Activated effector memory CD4-positive, alpha-beta T cell treated with anti-CD3 and anti-CD28 coated beads, Interleukin-2, amount 50 U/mL, for 16 hours (primary cell): Measurements from ENCODE around the gene APH1A.

Source experiments
- DNase-seq: peaks from one replicate; pipeline ENCODE4 v3.0.0-alpha.2; 2020

APH1A gene

DNA sequence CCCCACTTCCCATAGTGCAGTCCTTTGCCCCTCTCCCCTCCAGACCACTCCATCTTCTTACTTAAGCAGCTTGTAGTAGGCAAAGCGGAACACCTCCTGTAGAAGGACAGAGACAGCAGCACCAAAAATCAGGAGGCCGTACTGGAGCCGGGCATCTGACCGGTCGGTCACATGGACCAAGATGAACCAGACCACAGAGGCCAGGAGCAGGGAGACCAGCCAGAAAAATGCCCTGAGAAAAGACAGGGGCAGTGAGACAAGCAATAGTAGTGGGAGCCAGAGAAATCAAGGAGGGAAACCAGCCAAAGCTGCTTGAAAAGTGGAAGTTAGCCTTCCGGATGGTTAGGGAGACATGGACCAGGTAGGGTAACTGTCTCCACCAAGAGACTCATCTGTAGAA lies 920 bp downstream of the APH1A start:
- no peak for DNase-seq

- DNase-seq = no peak
Observed at GRCh38 chr1:150263549-150263948, 5.3 kb downstream of the APH1A start.

- DNase-seq = no peak
Observed at GRCh38 chr1:150262388-150263320, 6.2 kb downstream of the APH1A start.

- DNase-seq = no peak
Observed at GRCh38 chr1:150261367-150261766, 7.4 kb downstream of the APH1A start.

DNA sequence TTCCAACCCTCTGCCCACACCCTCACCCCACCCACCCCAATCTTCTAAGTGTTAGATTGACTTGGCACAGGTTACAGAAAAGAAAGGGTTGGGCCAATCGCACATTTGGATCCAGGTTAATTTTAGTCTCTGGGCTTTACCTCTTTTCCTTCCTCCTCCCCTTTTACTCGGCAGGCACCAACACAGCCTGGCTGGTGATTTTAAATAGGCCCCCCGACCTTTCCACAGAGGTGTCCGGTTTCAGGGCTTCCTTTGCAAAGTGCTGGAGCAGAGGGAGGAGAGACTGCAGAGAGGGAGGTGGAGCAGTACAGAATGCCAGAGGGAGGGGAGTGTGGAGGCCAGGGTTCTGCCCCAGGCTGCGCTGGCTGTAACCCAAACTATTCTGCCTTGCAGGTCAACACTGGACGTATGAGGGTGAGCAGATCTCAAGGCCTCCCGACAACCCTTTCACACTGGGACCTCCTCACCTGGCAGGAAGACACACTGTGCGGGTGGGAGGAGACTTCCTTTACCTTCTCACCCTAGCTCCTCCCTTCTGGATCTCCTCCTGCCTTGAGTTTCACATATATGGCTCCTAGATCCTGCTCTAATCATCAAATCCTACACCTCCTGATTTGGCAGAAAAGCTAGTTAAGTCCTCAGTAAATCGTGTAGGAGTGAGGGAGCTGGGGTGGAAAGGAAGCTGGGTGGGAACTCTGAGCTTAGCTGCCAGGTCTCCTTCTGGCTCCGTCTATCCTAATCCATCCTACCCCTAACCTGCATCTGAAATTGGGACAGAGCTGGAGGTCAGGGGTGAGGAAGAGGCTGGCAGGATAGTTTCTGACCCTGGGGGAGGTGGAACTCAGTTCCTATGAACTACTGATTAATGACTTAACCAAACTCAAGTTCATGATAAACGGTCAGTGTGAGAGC lies 8.8 kb downstream of the APH1A start:
- DNase-seq = no peak

DNA sequence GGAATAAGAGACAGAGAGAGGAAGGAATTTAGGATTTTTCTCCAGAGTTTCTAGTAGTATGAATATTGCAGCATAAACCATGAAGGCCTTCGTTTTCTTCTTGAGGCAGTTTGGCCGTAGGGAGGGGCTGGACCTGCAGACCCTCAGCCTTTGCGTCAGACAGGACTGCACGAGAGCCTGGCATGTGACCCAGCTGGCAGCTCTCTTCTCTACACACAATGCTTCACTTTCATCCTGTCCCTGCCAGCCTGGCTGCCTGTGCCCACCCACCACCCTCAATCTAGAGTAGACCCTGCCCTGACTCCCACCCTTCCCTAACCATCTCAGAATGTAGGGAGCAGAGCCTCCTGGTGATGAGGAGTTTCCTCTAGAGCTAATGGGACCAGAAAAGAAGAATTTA lies 9.6 kb downstream of the APH1A start:
- DNase-seq = no peak

DNA sequence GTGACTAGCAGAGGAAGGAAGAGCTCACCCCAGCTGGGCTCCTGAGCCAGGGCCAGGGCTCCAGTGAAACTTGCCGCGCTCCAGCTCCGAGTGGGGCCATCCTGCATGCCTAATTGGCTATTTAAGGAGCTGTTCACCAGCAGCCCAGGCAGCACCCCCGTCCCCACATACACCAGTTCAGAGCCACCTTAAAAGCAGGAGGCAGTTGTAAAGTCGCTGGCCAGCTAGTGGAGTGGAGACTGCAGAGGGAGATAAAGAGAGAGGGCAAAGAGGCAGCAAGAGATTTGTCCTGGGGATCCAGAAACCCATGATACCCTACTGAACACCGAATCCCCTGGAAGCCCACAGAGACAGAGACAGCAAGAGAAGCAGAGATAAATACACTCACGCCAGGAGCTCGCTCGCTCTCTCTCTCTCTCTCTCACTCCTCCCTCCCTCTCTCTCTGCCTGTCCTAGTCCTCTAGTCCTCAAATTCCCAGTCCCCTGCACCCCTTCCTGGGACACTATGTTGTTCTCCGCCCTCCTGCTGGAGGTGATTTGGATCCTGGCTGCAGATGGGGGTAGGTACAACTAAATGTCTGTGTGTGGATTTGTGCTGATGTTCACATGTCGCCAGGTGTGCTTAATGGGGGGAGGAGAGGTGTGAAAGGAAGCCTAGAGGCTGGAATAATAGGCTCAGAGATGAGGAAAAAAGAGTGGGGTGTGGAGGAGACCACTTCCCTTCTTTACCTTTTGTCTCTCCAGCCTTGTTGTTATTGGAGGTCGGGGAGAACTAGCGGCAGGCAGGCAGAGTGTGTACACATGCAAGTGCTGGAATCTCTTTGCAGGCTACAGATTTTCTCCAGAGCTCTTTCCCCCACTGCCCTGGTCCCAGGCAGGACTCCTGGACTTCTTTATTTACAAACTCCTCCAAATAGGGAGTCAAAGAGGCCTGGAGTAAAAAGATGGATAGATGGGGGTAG lies 10.9 kb downstream of the APH1A start, which contains the start of gene CA14:
TSS of gene CA14 (plus strand) at position 151 of the 962 bp plus-strand sequence. CDS start at position 506, 355 bp downstream.
- no peak for DNase-seq

- DNase-seq = no peak
Observed at GRCh38 chr1:150256554-150257341, 12.1 kb downstream of the APH1A start.

DNA sequence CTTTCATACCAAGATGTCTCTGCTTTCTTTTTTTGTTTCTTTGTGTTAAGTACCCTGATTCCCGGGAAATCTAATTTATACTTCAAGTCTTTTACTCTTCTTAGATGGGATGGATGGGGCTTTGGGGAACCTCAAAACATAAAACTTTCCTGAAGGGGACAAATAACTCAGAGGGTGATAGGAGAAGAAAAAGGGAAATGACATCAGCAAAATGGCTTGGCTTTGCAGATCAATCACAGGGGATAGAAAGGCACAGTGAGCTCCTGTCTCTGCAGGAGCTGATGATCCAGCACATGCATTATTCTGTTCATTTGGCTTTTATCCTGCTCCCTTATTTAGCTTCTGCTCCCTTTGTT lies 12.6 kb downstream of the APH1A start:
- no peak for DNase-seq

DNA sequence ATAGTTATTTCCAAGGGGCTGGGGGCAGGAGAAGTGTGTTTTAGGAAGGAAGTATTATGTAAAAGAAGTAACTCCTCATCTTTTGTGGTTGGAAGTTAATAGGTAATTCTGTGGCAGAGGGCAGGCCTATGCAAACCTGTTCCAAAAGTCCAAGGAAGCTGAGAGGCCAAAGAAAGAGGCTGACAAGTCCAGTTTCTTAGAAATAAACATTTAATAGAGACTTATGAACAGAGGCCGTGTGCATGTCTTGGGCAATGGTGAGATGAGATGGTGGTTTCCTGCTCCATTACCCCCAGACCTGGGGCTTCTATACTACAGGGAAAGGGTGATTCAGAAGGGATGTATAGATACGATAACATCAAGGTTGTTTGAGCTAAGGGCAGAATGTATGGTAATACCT lies 18.9 kb downstream of the APH1A start:
- no peak for DNase-seq

GRCh38 chr1:150243003-150243402 lies 25.8 kb downstream of the APH1A start:
- DNase-seq = no peak

GRCh38 chr1:150237746-150238145 lies 31.1 kb downstream of the APH1A start:
- peak; percentile 34 for DNase-seq

DNA sequence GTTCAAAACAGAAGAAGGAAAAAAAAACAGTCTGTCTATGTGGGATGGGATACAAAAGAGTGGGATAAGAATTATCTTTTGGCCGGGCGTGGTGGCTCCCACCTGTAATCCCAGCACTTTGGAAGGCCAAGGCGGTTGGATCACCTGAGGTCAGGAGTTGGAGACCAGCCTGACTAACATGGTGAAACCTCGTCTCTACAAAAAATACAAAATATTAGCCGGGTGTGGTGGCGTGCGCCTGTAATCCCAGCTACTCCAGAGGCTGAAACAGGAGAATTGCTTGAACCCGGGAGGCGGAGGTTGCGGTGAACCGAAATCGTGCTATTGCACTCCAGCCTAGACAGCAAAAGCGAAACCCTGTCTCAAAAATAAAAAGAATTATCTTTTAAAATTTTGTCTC lies 31.6 kb downstream of the APH1A start:
- peak; percentile 49 for DNase-seq

DNA sequence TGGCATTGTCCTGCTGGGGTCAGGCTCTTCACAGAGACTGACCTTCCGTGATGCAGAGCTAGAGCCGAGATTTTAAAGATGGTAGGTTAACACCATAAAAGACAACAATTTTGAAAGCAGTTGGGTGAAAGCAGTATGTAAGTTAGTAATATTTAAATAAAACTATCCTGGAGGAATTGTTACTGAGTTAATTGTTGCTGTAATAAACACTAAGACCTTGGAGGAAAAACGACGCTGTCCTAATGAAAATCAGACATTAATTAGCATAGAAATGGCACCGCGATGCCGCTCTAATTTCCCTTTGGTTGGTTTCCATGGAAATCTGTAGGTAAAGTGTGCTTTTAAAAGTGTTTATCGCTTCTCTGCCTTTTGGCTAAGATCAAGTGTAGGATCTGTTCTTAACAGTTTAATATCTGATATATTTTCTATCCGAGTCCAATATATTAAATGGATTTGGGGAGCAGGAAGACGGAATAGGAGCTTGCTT lies 32.2 kb downstream of the APH1A start:
- DNase-seq = no peak

- DNase-seq = peak; percentile 97
Observed at GRCh38 chr1:150235852-150236613, 32.8 kb downstream of the APH1A start, which contains the start of gene ANP32E. ANP32E (minus strand) TSS chr1:150236112; CDS start chr1:150235786, 326 bp downstream.

GRCh38 chr1:150235294-150235851 lies 33.4 kb downstream of the APH1A start:
- peak; percentile 76 for DNase-seq

DNA sequence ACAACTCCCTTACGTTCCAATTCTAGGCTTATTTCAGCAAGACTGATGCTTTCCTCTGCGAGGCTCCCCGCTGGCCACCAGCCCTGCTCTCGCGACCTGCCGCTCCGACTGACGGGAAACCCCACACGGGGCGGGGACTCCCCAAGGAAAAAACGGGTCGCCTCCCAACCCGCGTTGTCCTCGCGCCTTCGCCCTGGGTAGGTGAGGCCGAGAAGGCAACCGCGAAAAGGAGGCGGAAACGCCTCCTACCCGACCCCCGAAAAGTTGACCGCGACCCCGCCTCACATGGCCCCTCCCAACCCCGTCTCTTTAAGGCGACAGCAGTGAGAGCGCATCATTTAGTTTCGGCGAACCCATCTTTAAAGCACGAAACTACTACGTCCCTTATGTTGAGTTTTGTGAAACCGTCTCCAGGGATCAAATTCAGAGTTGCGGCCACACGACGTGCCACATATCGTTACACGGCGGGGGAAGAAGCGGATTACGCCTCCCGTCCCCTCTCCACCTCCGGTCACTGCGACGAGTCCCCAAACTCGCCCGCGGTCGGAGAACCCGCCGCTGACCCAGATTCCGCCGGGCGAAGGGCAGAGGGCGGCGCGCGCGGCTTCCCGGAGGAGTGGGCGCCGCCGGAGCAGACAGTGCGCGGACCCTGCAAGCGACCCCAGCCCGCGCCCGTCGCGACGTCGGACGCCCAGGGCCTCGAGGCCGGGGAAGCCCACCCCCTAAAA lies 34.1 kb downstream of the APH1A start:
- DNase-seq = peak; percentile 96

DNA sequence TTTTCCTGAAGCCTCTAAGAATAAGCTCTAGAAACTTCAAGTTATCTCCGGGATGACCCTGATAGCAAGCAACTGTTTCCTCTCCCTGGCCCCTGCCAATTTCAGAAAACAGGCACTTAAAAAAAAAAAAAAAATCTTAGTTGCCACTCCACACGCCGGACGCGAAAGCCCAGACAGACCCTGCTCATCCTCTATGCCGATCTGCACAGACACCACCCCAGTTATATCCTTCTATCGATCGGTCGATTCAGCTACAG lies 34.6 kb downstream of the APH1A start:
- no peak for DNase-seq
